ENCODE data around the gene UCP2.

UCP2 gene

GRCh38 chr11:73972620-73973449, 9.8 kb downstream of the UCP2 start:
- TF ChIP-seq CTCF (IDR thresholded peaks at IDR 0.05; ENCODE audit: control insufficient read depth, extremely low read depth, insufficient read depth): no peak
- no peak overlapping the region for H3K4me3 ChIP-seq (ENCODE audit: low read depth, low read length)
- DNase-seq (ENCODE audit: low read depth): no peak

- DNase-seq (ENCODE audit: low read depth): no peak
- no peak for TF ChIP-seq CTCF (IDR thresholded peaks at IDR 0.05; ENCODE audit: control insufficient read depth, extremely low read depth, insufficient read depth)
- no peak overlapping the region for H3K4me3 ChIP-seq (ENCODE audit: low read depth, low read length)
Measured at GRCh38 chr11:73972187-73972586, 10.5 kb downstream of the UCP2 start.

GRCh38 chr11:73971175-73971719, 11.4 kb downstream of the UCP2 start:
- no peak for TF ChIP-seq CTCF (IDR thresholded peaks at IDR 0.05; ENCODE audit: control insufficient read depth, extremely low read depth, insufficient read depth)
- no peak for DNase-seq (ENCODE audit: low read depth)
- no peak overlapping the region for H3K4me3 ChIP-seq (ENCODE audit: low read depth, low read length)

GRCh38 chr11:73969991-73970800, 12.4 kb downstream of the UCP2 start:
- DNase-seq (ENCODE audit: low read depth): no peak
- H3K4me3 ChIP-seq (ENCODE audit: low read depth, low read length): no peak overlapping the region
- no peak for TF ChIP-seq CTCF (IDR thresholded peaks at IDR 0.05; ENCODE audit: control insufficient read depth, extremely low read depth, insufficient read depth)

GRCh38 chr11:73969091-73969490, 13.6 kb downstream of the UCP2 start:
- DNase-seq (ENCODE audit: low read depth): no peak
- no peak overlapping the region for H3K4me3 ChIP-seq (ENCODE audit: low read depth, low read length)
- no peak for TF ChIP-seq CTCF (IDR thresholded peaks at IDR 0.05; ENCODE audit: control insufficient read depth, extremely low read depth, insufficient read depth)

GRCh38 chr11:73968356-73968966, 14.2 kb downstream of the UCP2 start:
- no peak overlapping the region for H3K4me3 ChIP-seq (ENCODE audit: low read depth, low read length)
- TF ChIP-seq CTCF (IDR thresholded peaks at IDR 0.05; ENCODE audit: control insufficient read depth, extremely low read depth, insufficient read depth): no peak
- no peak for DNase-seq (ENCODE audit: low read depth)

Measured in LNCaP clone FGC (cell line).